ENCODE data around the gene PARL. TPM values are rescaled to one million over a fixed set of nuclear protein-coding genes. Genes with fewer than 3 reads are reported as not detected.

Gene PARL
- total and polyA plus RNA-seq, 2 donors (not counting 3 experiments of a cell fraction or from before 2014, with no cell fraction given): 38.8 to 48.1 TPM

DNA sequence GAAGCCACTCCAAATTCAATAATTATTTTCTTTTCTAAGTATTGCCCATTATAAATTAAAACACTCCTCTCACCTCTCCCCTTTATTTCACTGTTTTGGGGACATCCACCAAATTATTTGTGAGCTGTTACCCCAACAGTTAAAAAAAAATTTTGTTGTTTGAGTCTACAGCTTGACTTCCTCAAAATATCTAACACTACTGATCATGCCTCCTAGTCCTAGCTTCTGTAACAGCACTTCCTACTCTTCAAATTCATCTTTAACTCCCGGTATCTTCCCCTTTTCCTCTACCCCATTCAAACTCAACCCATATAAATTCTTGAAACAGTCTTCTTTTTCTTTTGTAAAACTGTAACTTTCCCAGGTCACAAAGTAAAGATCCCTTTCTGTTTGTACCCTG is 15.9 kb downstream of the PARL start:
- Histone ChIP-seq H4K20me1 (replicated peaks; ENCODE audit: control insufficient read depth, extremely low read depth, insufficient read depth, low read length) (no peaks in the 10 kb centered on the region), H3K79me2 (ENCODE audit: control insufficient read depth, insufficient read depth, low read length) (peaks cover 23% of the 10 kb centered on the region), H3K9me3 (replicated peaks; ENCODE audit: control insufficient read depth, insufficient read depth, low read length) (no peaks in the 10 kb centered on the region), H3K27me3 (ENCODE audit: control insufficient read depth in 2 of 2, insufficient read depth in 2 of 2, low read length in 2 of 2) (no peaks in the 10 kb centered on the region), H3K4me2 (ENCODE audit: insufficient read depth, low read length) (no peak overlapping the region), H2AFZ (ENCODE audit: low read depth, low read length) (no peak overlapping the region), H3K4me3 (replicated peaks in 1 of 3; ENCODE audit: insufficient read depth in 1 of 3, low read depth in 1 of 3, low read length in 3 of 3) (no peak overlapping the region), H3K27ac (ENCODE audit: insufficient read depth, low read depth, low read length) (no peak overlapping the region), H3K4me1 (ENCODE audit: control insufficient read depth, extremely low read depth, insufficient read depth, low read length) (no peaks in the 10 kb centered on the region), H3K9ac (replicated peaks; ENCODE audit: extremely low read depth, insufficient read depth, low read length) (no peak overlapping the region), H3K9me1 (replicated peaks; ENCODE audit: control insufficient read depth, extremely low read depth, insufficient read depth, low read length) (no peaks in the 10 kb centered on the region), H3K36me3 (ENCODE audit: control insufficient read depth in 2 of 2, extremely low read depth in 1 of 2, insufficient read depth in 2 of 2, low read length in 2 of 2) (peaks cover 4 to 9% of the 10 kb centered on the region in 2 experiments)
- CTCF ChIA-PET: interaction anchor here (0.9 to 1.6 kb wide), 2 partner anchors 10 to 15 kb away, joined by 3 read pairs; no protein-coding TSS in a partner anchor
- FAIRE-seq: no peak
- intact Hi-C loops (cut with micrococcal nuclease): no loop called here
- dilution Hi-C loops (cut with MboI; ENCODE audit: extremely low pct_ligation_motif_present, low sequenced_read_pairs): no loop called here
- TF ChIP-seq POLR2A (IDR thresholded peaks at IDR 0.05; ENCODE audit: low read depth, low read length) (no peak), EZH2 (IDR thresholded peaks at IDR 0.05; ENCODE audit: borderline replicate concordance, low read depth, low read length, severe bottlenecking) (no peak), JUN (IDR thresholded peaks at IDR 0.05; ENCODE audit: borderline replicate concordance, insufficient read depth, insufficient read length, low read depth) (no peak), FOS (IDR thresholded peaks at IDR 0.05; ENCODE audit: borderline replicate concordance, insufficient read depth, low read length) (no peak)
- TF ChIP-seq, protein P1, sequence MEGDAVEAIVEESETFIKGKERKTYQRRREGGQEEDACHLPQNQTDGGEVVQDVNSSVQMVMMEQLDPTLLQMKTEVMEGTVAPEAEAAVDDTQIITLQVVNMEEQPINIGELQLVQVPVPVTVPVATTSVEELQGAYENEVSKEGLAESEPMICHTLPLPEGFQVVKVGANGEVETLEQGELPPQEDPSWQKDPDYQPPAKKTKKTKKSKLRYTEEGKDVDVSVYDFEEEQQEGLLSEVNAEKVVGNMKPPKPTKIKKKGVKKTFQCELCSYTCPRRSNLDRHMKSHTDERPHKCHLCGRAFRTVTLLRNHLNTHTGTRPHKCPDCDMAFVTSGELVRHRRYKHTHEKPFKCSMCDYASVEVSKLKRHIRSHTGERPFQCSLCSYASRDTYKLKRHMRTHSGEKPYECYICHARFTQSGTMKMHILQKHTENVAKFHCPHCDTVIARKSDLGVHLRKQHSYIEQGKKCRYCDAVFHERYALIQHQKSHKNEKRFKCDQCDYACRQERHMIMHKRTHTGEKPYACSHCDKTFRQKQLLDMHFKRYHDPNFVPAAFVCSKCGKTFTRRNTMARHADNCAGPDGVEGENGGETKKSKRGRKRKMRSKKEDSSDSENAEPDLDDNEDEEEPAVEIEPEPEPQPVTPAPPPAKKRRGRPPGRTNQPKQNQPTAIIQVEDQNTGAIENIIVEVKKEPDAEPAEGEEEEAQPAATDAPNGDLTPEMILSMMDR (IDR thresholded peaks at IDR 0.05; ENCODE audit: extremely low read depth in 1 of 2, insufficient read depth in 1 of 2, low read depth in 1 of 2, low read length in 2 of 2): no peak
- POLR2A ChIA-PET: interaction anchor here (0.7 kb wide), 1 partner anchor 15 kb away, joined by 4 read pairs; no protein-coding TSS in a partner anchor
- no peak for DNase-seq (ENCODE audit: low read depth, low spot score)
- no TSS peak for BruUV-seq (replicated peaks)

DNA sequence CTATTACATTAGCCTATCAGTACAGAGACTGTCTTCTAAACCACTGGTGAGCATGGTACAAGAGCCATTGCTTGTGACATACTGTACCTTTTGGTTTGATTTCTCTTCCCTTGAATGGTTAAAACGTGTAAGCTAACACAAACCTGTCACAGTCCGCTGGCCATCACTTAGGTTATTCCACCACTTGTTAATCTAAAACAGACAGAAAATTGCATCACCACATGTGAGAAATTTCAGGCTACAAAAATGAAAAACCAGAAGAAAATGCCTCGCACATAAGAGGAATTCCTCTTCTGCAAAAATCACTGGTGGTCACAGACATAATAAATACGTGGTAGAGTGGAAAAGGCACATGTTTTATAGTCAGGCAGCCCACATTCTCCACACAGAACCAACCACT is 22.1 kb downstream of the PARL start:
- BruUV-seq (replicated peaks): no TSS peak
- no peak for FAIRE-seq
- Histone ChIP-seq H2AFZ (ENCODE audit: low read depth, low read length) (no peak overlapping the region), H3K36me3 (ENCODE audit: control insufficient read depth in 2 of 2, extremely low read depth in 1 of 2, insufficient read depth in 2 of 2, low read length in 2 of 2) (peaks cover 4 to 9% of the 10 kb centered on the region in 2 experiments), H3K79me2 (ENCODE audit: control insufficient read depth, insufficient read depth, low read length) (no peaks in the 10 kb centered on the region), H4K20me1 (replicated peaks; ENCODE audit: control insufficient read depth, extremely low read depth, insufficient read depth, low read length) (peaks cover 2% of the 10 kb centered on the region), H3K27me3 (ENCODE audit: control insufficient read depth in 2 of 2, insufficient read depth in 2 of 2, low read length in 2 of 2) (no peaks in the 10 kb centered on the region), H3K4me2 (ENCODE audit: insufficient read depth, low read length) (no peak overlapping the region), H3K9me1 (replicated peaks; ENCODE audit: control insufficient read depth, extremely low read depth, insufficient read depth, low read length) (no peaks in the 10 kb centered on the region), H3K27ac (ENCODE audit: insufficient read depth, low read depth, low read length) (no peak overlapping the region), H3K4me1 (ENCODE audit: control insufficient read depth, extremely low read depth, insufficient read depth, low read length) (no peaks in the 10 kb centered on the region), H3K9ac (replicated peaks; ENCODE audit: extremely low read depth, insufficient read depth, low read length) (no peak overlapping the region), H3K9me3 (replicated peaks; ENCODE audit: control insufficient read depth, insufficient read depth, low read length) (no peaks in the 10 kb centered on the region), H3K4me3 (replicated peaks in 1 of 3; ENCODE audit: insufficient read depth in 1 of 3, low read depth in 1 of 3, low read length in 3 of 3) (no peak overlapping the region)
- dilution Hi-C loops (cut with MboI; ENCODE audit: extremely low pct_ligation_motif_present, low sequenced_read_pairs): no loop called here
- DNase-seq (ENCODE audit: low read depth, low spot score): no peak
- intact Hi-C loops (cut with micrococcal nuclease): no loop called here
- no peak for TF ChIP-seq FOS (IDR thresholded peaks at IDR 0.05; ENCODE audit: borderline replicate concordance, insufficient read depth, low read length)
- no peak for TF ChIP-seq POLR2AphosphoS5 (IDR thresholded peaks at IDR 0.05; ENCODE audit: insufficient read depth, low read depth, low read length)
- TF ChIP-seq GATA2 (IDR thresholded peaks at IDR 0.05; ENCODE audit: insufficient read depth, insufficient read length, low read depth, low read length): no peak
- no peak for TF ChIP-seq JUN (IDR thresholded peaks at IDR 0.05; ENCODE audit: borderline replicate concordance, insufficient read depth, insufficient read length, low read depth)
- TF ChIP-seq, protein P1 (IDR thresholded peaks at IDR 0.05; ENCODE audit: extremely low read depth in 1 of 2, insufficient read depth in 1 of 2, low read depth in 1 of 2, low read length in 2 of 2): no peak
- no peak for TF ChIP-seq EZH2 (IDR thresholded peaks at IDR 0.05; ENCODE audit: borderline replicate concordance, low read depth, low read length, severe bottlenecking)
- TF ChIP-seq MAX (IDR thresholded peaks at IDR 0.05; ENCODE audit: insufficient read depth, insufficient read length): no peak
- no peak for TF ChIP-seq MYC (IDR thresholded peaks at IDR 0.05; ENCODE audit: low read depth, low read length)
- no peak for TF ChIP-seq POLR2A (IDR thresholded peaks at IDR 0.05; ENCODE audit: low read depth, low read length)
- ChIA-PET CTCF (interaction anchor here (2.1 kb wide), 1 partner anchor 22 kb away, joined by 6 read pairs; the partner anchor contains the start of gene PARL), POLR2A (no interaction called here)

Data from endothelial cell of umbilical vein (primary cell).